Vagina (tissue), 2 donors: Measurements from ENCODE around the gene CCDC170.

Source experiments
- CTCF ChIP-seq, 3 experiments: fragments of 450-650 bp in 2 of 3; fragments of 200-600 bp in 1 of 3; sonication (generic) in 1 of 3; IDR thresholded peaks; one replicate each; pipeline ENCODE4 v1.5.1; 2017 to 2019; ENCODE audit warnings: antibody characterized with exemption in 3 of 3, mild to moderate bottlenecking in 2 of 3, moderate library complexity in 2 of 3
- POLR2AphosphoS5 ChIP-seq, 2 donors: sonication (generic); formaldehyde crosslinking; IDR thresholded peaks; one replicate each; pipeline ENCODE4 v1.9.0; 2017; ENCODE audit warnings: antibody characterized with exemption in 2 of 2, mild to moderate bottlenecking in 2 of 2, low read depth in 1 of 2; ENCODE audit not compliant: insufficient read depth in 1 of 2

GRCh38 chr6:151448623-151449022 lies 45.2 kb upstream of the CCDC170 start:
- TF ChIP-seq POLR2AphosphoS5 (IDR thresholded peaks at IDR 0.05; ENCODE audit: insufficient read depth in 1 of 2, low read depth in 1 of 2) (no peak), CTCF (IDR thresholded peaks at IDR 0.05) (no peak)
